SK-N-SH (cell line): ENCODE results near the gene NEUROG2. TPM values are rescaled to one million over a fixed set of nuclear protein-coding genes. Genes with fewer than 3 reads are reported as not detected.

Source experiments
- CTCF ChIA-PET: fragments of 300-600, 350-600 bp; formaldehyde crosslinking; extraction: SDS; loops from one replicate; lab custom pipeline; 2021; lab: Yijun Ruan, JAX
- POLR2A ChIA-PET: fragments of 350-600 bp; sonication (Branson Sonifier 250); formaldehyde crosslinking; extraction: SDS; loops from one replicate; lab custom pipeline; 2020; ENCODE audit warnings: antibody characterized with exemption, inconsistent platforms; lab: Yijun Ruan, JAX
- DNase-seq: peaks from one replicate; pipeline ENCODE4 v3.0.0; 2012
- H2AFZ ChIP-seq: fragments of 200-600 bp; sonication (generic); 2 replicates; pipeline ENCODE4 v1.8.1; 2016; ENCODE audit warnings: antibody characterized with exemption, mild to moderate bottlenecking, low read depth
- H3F3A ChIP-seq: fragments of 200-600 bp; sonication (generic); replicated peaks from 2 replicates; pipeline ENCODE3; 2016; ENCODE audit warnings: antibody characterized with exemption, mild to moderate bottlenecking; ENCODE audit not compliant: insufficient read depth
- H3K27ac ChIP-seq, 2 experiments: fragments of 200-500 bp in 1 of 2; fragments of 200-600 bp in 1 of 2; sonication (Bioruptor generic) in 1 of 2; sonication (generic), shearing (Covaris generic) in 1 of 2; 2 replicates each; pipeline versions ENCODE4 v1.5.1 to v1.6.1; 2014 to 2016; ENCODE audit warnings: low read depth in 2 of 2, inconsistent platforms in 1 of 2, low read length in 1 of 2, mild to moderate bottlenecking in 1 of 2, mixed read lengths in 1 of 2
- H3K27me3 ChIP-seq: fragments of 200-600 bp; sonication (generic), shearing (Covaris generic); 2 replicates; pipeline ENCODE4 v1.6.1; 2016; ENCODE audit warnings: mixed run types; ENCODE audit not compliant: insufficient read depth
- H3K36me3 ChIP-seq, 2 experiments: fragments of 200-500 bp in 1 of 2; fragments of 200-600 bp in 1 of 2; sonication (Bioruptor generic) in 1 of 2; sonication (generic) in 1 of 2; replicated peaks in 1 of 2; 2 replicates each; pipeline versions ENCODE3 to v1.5.1; 2014 to 2016; ENCODE audit warnings: low read length in 1 of 2, mild to moderate bottlenecking in 1 of 2; ENCODE audit not compliant: insufficient read depth in 2 of 2, control insufficient read depth in 1 of 2
- H3K4me1 ChIP-seq, 2 experiments: fragments of 200-500 bp in 1 of 2; fragments of 200-600 bp in 1 of 2; sonication (Bioruptor generic) in 1 of 2; sonication (generic), shearing (Covaris generic) in 1 of 2; 2 replicates each; pipeline versions ENCODE4 v1.5.1 to v1.6.1; 2014 to 2016; ENCODE audit warnings: low read depth in 1 of 2, low read length in 1 of 2, mixed run types in 1 of 2; ENCODE audit not compliant: insufficient read depth in 2 of 2, control insufficient read depth in 1 of 2
- H3K4me2 ChIP-seq: fragments of 200-600 bp; sonication (generic), shearing (Covaris generic); 2 replicates; pipeline ENCODE4 v1.6.1; 2017; ENCODE audit warnings: mixed run types
- H3K4me3 ChIP-seq, 2 experiments: fragments of 200-500 bp in 1 of 2; fragments of 200-600 bp in 1 of 2; sonication (Bioruptor generic) in 1 of 2; sonication (generic), shearing (Covaris generic) in 1 of 2; 2 replicates each; pipeline versions ENCODE4 v1.5.1 to v1.8.1; 2014 to 2016; ENCODE audit warnings: low read depth in 2 of 2, inconsistent platforms in 1 of 2, low read length in 1 of 2, mild to moderate bottlenecking in 1 of 2, mixed read lengths in 1 of 2, moderate library complexity in 1 of 2
- H3K79me2 ChIP-seq: fragments of 200-600 bp; sonication (generic); 2 replicates; pipeline ENCODE4 v1.8.1; 2017; ENCODE audit warnings: mild to moderate bottlenecking; ENCODE audit not compliant: insufficient read depth
- H3K9ac ChIP-seq: fragments of 200-600 bp; sonication (generic); 2 replicates; pipeline ENCODE4 v1.6.1; 2017; ENCODE audit warnings: mixed run types
- H3K9me2 ChIP-seq: fragments of 200-600 bp; sonication (generic); 2 replicates; pipeline ENCODE4 v1.6.1; 2017; ENCODE audit warnings: mixed run types
- H3K9me3 ChIP-seq: fragments of 200-600 bp; sonication (generic); 2 replicates; pipeline ENCODE4 v1.6.1; 2017; ENCODE audit warnings: mixed run types, mild to moderate bottlenecking, moderate library complexity
- H4K20me1 ChIP-seq: fragments of 200-600 bp; sonication (generic); 2 replicates; pipeline ENCODE4 v1.6.1; 2017; ENCODE audit warnings: mild to moderate bottlenecking, mixed run types; ENCODE audit not compliant: insufficient read depth
- ELF1 ChIP-seq: IDR thresholded peaks from 2 replicates; pipeline ENCODE4 v1.4.0; 2012
- EZH2phosphoT487 ChIP-seq: fragments of 200-600 bp; sonication (generic); IDR thresholded peaks from 2 replicates; pipeline ENCODE4 v1.6.1; 2017; ENCODE audit warnings: low read depth, mixed run types, mild to moderate bottlenecking, antibody characterized with exemption, moderate library complexity, borderline replicate concordance
- FOSL2 ChIP-seq: IDR thresholded peaks from 2 replicates; pipeline ENCODE4 v1.4.0; 2012; ENCODE audit warnings: low read depth, mild to moderate bottlenecking, moderate library complexity, borderline replicate concordance
- FOXM1 ChIP-seq: IDR thresholded peaks from 2 replicates; pipeline ENCODE4 v1.4.0; 2012; ENCODE audit warnings: low read depth, mild to moderate bottlenecking
- GABPA ChIP-seq: IDR thresholded peaks from 2 replicates; pipeline ENCODE4 v1.4.0; 2012; ENCODE audit warnings: low read depth, mild to moderate bottlenecking
- IRF3 ChIP-seq: fragments of 150-350 bp; IDR thresholded peaks from 2 replicates; pipeline ENCODE4 v1.6.1; 2016; ENCODE audit warnings: mild to moderate bottlenecking, low read depth, low read length
- JUND ChIP-seq: IDR thresholded peaks from 2 replicates; pipeline ENCODE4 v1.4.0; 2012
- MAX ChIP-seq: IDR thresholded peaks from 2 replicates; pipeline ENCODE4 v1.4.0; 2012; ENCODE audit warnings: low read depth
- MEF2A ChIP-seq: IDR thresholded peaks from 2 replicates; pipeline ENCODE4 v1.4.0; 2012; ENCODE audit warnings: low read depth, borderline replicate concordance
- MXI1 ChIP-seq: IDR thresholded peaks from 2 replicates; pipeline ENCODE4 v1.6.1; 2012; ENCODE audit warnings: mild to moderate bottlenecking, low read depth, low read length, improper control_type of control experiment
- NFIC ChIP-seq: IDR thresholded peaks from 2 replicates; pipeline ENCODE4 v1.4.0; 2012; ENCODE audit warnings: borderline replicate concordance
- RAD21 ChIP-seq: IDR thresholded peaks from 2 replicates; pipeline ENCODE4 v1.6.1; 2012; ENCODE audit warnings: mild to moderate bottlenecking, low read length
- RCOR1 ChIP-seq: fragments of 150-350 bp; IDR thresholded peaks from 2 replicates; pipeline ENCODE4 v1.6.1; 2017; ENCODE audit warnings: antibody characterized with exemption, low read length
- RFX5 ChIP-seq: IDR thresholded peaks from 2 replicates; pipeline ENCODE4 v1.6.1; 2012; ENCODE audit warnings: mild to moderate bottlenecking, improper control_type of control experiment, low read length
- SIN3A ChIP-seq: IDR thresholded peaks from 2 replicates; pipeline ENCODE4 v1.6.1; 2012; ENCODE audit warnings: low read depth, mild to moderate bottlenecking, low read length, moderate library complexity, borderline replicate concordance
- TEAD4 ChIP-seq: IDR thresholded peaks from 2 replicates; pipeline ENCODE4 v1.4.0; 2012; ENCODE audit warnings: mild to moderate bottlenecking, borderline replicate concordance; ENCODE audit not compliant: insufficient read depth
- USF2 ChIP-seq: fragments of 150-350 bp; IDR thresholded peaks from 2 replicates; pipeline ENCODE4 v1.6.1; 2017; ENCODE audit warnings: antibody characterized with exemption, low read length, low read depth, borderline replicate concordance
- YY1 ChIP-seq: IDR thresholded peaks from 2 replicates; pipeline ENCODE4 v1.4.0; 2012; ENCODE audit warnings: low read depth, mild to moderate bottlenecking
- polyA plus RNA-seq, 3 experiments: library from polyadenylated mRNA; depleted of rRNA; stranded (reverse); fragments of >200 nt; gene quantifications; 2 replicates each; pipeline ENCODE4 v1.2.3, GENCODE V29; 2012
- TF ChIP-seq, protein P1 (sequence below): IDR thresholded peaks from 2 replicates; pipeline ENCODE4; 2012
- TF ChIP-seq, protein P2 (sequence below): IDR thresholded peaks from 2 replicates; pipeline ENCODE4 v1.4.0; 2012; ENCODE audit warnings: low read depth, borderline replicate concordance

Gene NEUROG2
- polyA plus RNA-seq, 1 of the 3 experiments (the other 2 are of a cell fraction) = not detected

GRCh38 chr4:112518675-112519074 is 2.7 kb upstream of the NEUROG2 start:
- Histone ChIP-seq H3K9me2 (no peaks in the 10 kb centered on the region), H3K9me3 (no peaks in the 10 kb centered on the region), H4K20me1 (no peaks in the 10 kb centered on the region), H3K4me2 (no peak overlapping the region), H2AFZ (no peak overlapping the region), H3K79me2 (no peaks in the 10 kb centered on the region), H3K9ac (no peak overlapping the region), H3K27me3 (peaks cover 59% of the 10 kb centered on the region), H3K4me1 (peaks cover 14 to 32% of the 10 kb centered on the region in 2 experiments; a peak in 2 of 4 replicates), H3K27ac (no peak overlapping the region), H3K4me3 (no peak overlapping the region), H3K36me3 (no peaks in the 10 kb centered on the region), H3F3A (peaks cover 3% of the 10 kb centered on the region)
- CTCF ChIA-PET = interaction anchor here (1.0 kb wide), 2 partner anchors 30 to 86 kb away, joined by 3 read pairs; no protein-coding TSS in a partner anchor
- TF ChIP-seq USF2 (no peak), TEAD4 (no peak), YY1 (no peak), NFIC (no peak), MEF2A (no peak), MAX (no peak), EZH2phosphoT487 (no peak), FOSL2 (no peak), RCOR1 (no peak), RFX5 (no peak), JUND (no peak), MXI1 (no peak), FOXM1 (no peak), IRF3 (no peak), ELF1 (no peak), GABPA (no peak), SIN3A (no peak), RAD21 (no peak)
- TF ChIP-seq, protein P1, sequence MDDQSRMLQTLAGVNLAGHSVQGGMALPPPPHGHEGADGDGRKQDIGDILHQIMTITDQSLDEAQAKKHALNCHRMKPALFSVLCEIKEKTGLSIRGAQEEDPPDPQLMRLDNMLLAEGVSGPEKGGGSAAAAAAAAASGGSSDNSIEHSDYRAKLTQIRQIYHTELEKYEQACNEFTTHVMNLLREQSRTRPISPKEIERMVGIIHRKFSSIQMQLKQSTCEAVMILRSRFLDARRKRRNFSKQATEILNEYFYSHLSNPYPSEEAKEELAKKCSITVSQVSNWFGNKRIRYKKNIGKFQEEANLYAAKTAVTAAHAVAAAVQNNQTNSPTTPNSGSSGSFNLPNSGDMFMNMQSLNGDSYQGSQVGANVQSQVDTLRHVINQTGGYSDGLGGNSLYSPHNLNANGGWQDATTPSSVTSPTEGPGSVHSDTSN = no peak
- TF ChIP-seq, protein P2, sequence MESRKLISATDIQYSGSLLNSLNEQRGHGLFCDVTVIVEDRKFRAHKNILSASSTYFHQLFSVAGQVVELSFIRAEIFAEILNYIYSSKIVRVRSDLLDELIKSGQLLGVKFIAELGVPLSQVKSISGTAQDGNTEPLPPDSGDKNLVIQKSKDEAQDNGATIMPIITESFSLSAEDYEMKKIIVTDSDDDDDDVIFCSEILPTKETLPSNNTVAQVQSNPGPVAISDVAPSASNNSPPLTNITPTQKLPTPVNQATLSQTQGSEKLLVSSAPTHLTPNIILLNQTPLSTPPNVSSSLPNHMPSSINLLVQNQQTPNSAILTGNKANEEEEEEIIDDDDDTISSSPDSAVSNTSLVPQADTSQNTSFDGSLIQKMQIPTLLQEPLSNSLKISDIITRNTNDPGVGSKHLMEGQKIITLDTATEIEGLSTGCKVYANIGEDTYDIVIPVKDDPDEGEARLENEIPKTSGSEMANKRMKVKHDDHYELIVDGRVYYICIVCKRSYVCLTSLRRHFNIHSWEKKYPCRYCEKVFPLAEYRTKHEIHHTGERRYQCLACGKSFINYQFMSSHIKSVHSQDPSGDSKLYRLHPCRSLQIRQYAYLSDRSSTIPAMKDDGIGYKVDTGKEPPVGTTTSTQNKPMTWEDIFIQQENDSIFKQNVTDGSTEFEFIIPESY = no peak
- no peak for DNase-seq
- POLR2A ChIA-PET = no interaction called here
